ENCODE results near the gene LRRC8C. TPM values are rescaled to one million over a fixed set of nuclear protein-coding genes. Genes with fewer than 3 reads are reported as not detected.

LRRC8C gene
- total RNA-seq, 1 donor from 2014 or later = 6.2 TPM

GRCh38 chr1:89765774-89766173 is 132.9 kb downstream of the LRRC8C start:
- H3K36me3 ChIP-seq = no peaks in the 10 kb centered on the region
- H3K4me1 ChIP-seq = peaks cover 32% of the 10 kb centered on the region
- intact Hi-C loops (cut with micrococcal nuclease) = loop anchor here (10.0 kb wide), 2 partner anchors 51 to 171 kb away; no protein-coding TSS in a partner anchor
- no peaks in the 10 kb centered on the region for H3K27me3 ChIP-seq (ENCODE audit: low read depth)
- no peak overlapping the region for H3K27ac ChIP-seq (replicated peaks)
- no peaks in the 10 kb centered on the region for H3K9me3 ChIP-seq (replicated peaks)
- no peak overlapping the region for H3K4me3 ChIP-seq
- TF ChIP-seq CTCF (IDR thresholded peaks at IDR 0.05; ENCODE audit: borderline replicate concordance) = no peak
- no peak for DNase-seq

- DNase-seq = no peak
- Histone ChIP-seq H3K9me3 (replicated peaks) (no peaks in the 10 kb centered on the region), H3K4me1 (peaks cover 14% of the 10 kb centered on the region), H3K27me3 (ENCODE audit: low read depth) (no peaks in the 10 kb centered on the region), H3K27ac (replicated peaks) (no peak overlapping the region), H3K4me3 (no peak overlapping the region), H3K36me3 (no peaks in the 10 kb centered on the region)
- no peak for TF ChIP-seq CTCF (IDR thresholded peaks at IDR 0.05; ENCODE audit: borderline replicate concordance)
- intact Hi-C loops (cut with micrococcal nuclease) = loop anchor here (10.0 kb wide), 2 partner anchors 53 to 173 kb away; no protein-coding TSS in a partner anchor
Measured at GRCh38 chr1:89767618-89768017, 134.7 kb downstream of the LRRC8C start.

Other genes with a start within 250 kb of the LRRC8C start
- 3.6 TPM for gene LRRC8B, start 108.3 kb upstream of the LRRC8C start, total RNA-seq
- gene LRRC8D, start 187.9 kb downstream of the LRRC8C start, total RNA-seq = 6.4 TPM

Data from left ventricle myocardium inferior (tissue), 1 donor.